ENCODE measurements around the gene HES2.

DNA sequence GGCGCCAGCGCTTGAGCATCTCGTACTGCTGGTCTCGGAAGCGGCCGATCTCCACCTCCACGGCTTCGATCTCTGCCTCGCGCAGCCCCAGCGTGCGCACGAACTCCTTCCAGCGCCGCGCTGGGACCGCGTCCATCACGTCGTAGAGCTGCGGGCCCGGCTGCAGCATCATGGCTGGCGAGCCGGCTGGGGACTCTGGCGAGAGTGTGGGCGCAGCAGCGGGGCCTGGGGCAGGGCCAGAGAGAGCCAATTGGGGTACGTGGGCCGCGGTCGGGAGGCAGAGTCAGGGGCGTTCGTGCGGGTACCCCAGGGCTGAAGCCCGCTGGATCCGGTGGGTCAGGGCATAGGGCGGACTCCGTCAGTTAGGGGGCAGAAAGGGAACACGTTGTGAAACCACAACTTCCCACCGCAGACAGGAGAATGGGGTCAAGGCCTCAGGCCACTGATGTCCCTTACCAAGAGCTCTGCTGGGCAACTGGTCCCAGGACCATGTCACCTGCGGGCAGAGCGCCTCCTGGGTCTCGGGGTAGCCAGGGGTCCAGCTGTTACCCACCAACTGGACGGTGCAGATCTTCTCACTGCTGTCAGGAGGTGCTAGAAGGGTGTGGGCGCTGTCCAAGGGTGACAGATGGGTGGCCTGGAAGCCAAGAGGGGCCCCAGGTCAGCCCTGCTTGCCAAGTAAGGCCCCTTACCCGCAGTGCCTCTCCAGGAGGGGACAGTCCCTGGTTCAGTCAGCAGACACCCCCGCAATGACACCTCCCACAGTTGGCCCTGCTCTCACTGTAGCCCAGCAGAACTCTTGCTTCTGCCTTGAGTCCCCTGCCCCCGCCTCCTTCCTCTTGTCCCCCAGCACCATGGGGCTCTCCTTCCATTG lies 42.1 kb upstream of the HES2 start:
- TF ChIP-seq, protein P1, sequence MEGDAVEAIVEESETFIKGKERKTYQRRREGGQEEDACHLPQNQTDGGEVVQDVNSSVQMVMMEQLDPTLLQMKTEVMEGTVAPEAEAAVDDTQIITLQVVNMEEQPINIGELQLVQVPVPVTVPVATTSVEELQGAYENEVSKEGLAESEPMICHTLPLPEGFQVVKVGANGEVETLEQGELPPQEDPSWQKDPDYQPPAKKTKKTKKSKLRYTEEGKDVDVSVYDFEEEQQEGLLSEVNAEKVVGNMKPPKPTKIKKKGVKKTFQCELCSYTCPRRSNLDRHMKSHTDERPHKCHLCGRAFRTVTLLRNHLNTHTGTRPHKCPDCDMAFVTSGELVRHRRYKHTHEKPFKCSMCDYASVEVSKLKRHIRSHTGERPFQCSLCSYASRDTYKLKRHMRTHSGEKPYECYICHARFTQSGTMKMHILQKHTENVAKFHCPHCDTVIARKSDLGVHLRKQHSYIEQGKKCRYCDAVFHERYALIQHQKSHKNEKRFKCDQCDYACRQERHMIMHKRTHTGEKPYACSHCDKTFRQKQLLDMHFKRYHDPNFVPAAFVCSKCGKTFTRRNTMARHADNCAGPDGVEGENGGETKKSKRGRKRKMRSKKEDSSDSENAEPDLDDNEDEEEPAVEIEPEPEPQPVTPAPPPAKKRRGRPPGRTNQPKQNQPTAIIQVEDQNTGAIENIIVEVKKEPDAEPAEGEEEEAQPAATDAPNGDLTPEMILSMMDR (IDR thresholded peaks at IDR 0.05), result no peak
- TF ChIP-seq POLR2AphosphoS5 (IDR thresholded peaks at IDR 0.05; ENCODE audit: insufficient read depth in 1 of 2, low read depth in 1 of 2) (no peak), POLR2A (IDR thresholded peaks at IDR 0.05) (no peak)

Data from vagina (tissue), 2 donors.